ENCODE results near the gene RNLS.
"Not testable (repeated sequence)": the region's sequence is repeated elsewhere in the genome, so short reads cannot be mapped to it uniquely, and the experiment has no call there.

The RNLS gene

GRCh38 chr10:88490231-88490980 is 92.7 kb downstream of the RNLS start:
- DNase-seq (ENCODE audit: low read depth), result no peak
- H3K4me3 ChIP-seq (ENCODE audit: low read depth, low read length), result no peak overlapping the region
- TF ChIP-seq CTCF (IDR thresholded peaks at IDR 0.05; ENCODE audit: control insufficient read depth, extremely low read depth, insufficient read depth), result no peak

GRCh38 chr10:88489107-88489506 is 94.0 kb downstream of the RNLS start:
- no peak for TF ChIP-seq CTCF (IDR thresholded peaks at IDR 0.05; ENCODE audit: control insufficient read depth, extremely low read depth, insufficient read depth)
- no peak overlapping the region for H3K4me3 ChIP-seq (ENCODE audit: low read depth, low read length)
- DNase-seq (ENCODE audit: low read depth), result peak; percentile 73

DNA sequence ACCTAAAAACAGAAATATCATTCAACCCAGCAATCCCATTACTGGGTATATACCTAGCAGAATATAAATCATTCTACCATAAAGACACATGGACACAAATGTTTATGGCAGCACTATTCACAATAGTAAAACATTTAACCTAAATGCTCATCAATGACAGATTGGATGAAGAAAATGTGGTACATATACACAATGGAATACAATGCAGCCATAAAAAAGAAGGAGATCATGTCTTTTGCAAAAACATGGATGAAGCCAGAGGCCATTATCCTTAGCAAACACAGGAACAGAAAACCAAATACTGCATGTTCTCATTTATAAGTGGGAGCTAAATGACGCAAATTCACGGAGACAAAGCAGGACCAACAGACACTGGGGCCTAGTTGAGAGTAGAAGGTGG is 96.3 kb downstream of the RNLS start:
- not testable (repeated sequence) for DNase-seq (ENCODE audit: low read depth); H3K4me3 ChIP-seq (ENCODE audit: low read depth, low read length)

GRCh38 chr10:88482220-88482619 is 100.9 kb downstream of the RNLS start:
- no peak for TF ChIP-seq CTCF (IDR thresholded peaks at IDR 0.05; ENCODE audit: control insufficient read depth, extremely low read depth, insufficient read depth)
- DNase-seq (ENCODE audit: low read depth), result no peak
- H3K4me3 ChIP-seq (ENCODE audit: low read depth, low read length), result no peak overlapping the region

- DNase-seq (ENCODE audit: low read depth), result no peak
- no peak overlapping the region for H3K4me3 ChIP-seq (ENCODE audit: low read depth, low read length)
- TF ChIP-seq CTCF (IDR thresholded peaks at IDR 0.05; ENCODE audit: control insufficient read depth, extremely low read depth, insufficient read depth), result no peak
Observed at GRCh38 chr10:88478256-88478655, 104.9 kb downstream of the RNLS start.

GRCh38 chr10:88477343-88478085 is 105.6 kb downstream of the RNLS start:
- TF ChIP-seq CTCF (IDR thresholded peaks at IDR 0.05; ENCODE audit: control insufficient read depth, extremely low read depth, insufficient read depth), result no peak
- no peak overlapping the region for H3K4me3 ChIP-seq (ENCODE audit: low read depth, low read length)
- DNase-seq (ENCODE audit: low read depth), result no peak

DNA sequence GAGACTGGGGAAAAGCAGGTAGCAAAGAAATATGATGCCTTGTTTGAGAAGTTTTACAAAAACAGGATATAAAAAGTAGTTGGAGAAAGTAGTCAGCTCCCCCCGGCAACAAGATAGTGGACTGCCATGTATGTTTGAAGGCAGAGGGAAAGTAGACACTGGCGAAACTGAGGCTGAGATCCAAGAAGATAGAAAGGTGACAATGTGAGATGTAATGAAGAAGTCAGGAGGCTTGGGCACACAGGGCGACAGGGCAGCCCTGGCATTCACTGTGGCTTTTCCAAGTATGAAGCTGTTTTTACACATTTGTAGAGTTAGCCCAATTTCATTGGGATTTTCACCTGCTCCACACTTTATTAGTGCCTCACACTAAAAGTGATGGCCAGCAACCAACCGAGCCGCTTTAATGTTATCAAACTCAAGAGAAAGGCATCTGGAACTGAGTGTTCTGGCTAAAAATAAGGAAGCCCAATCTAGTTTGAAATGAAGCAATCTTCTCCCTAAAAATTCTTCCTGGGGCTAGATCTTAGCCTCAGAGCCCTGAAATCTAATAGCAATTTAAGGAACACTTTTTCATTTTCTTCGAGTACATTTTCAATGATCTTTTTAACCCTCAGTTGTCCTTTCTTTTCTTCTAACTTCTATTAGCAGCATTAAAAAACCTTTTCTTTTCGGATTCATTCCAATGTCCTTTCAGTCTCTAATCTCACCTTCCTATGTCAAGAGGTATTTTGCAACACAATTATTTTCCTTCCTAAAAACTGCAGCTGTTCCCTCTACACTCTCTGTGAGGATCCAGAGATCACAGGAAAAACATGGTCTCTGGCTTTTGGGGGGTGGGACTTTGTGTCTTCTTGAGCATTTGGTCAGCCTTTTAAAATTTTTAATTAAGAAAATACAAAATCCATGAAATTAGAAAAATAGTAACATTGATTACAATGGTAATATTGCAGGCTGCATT is 108.0 kb downstream of the RNLS start:
- no peak for TF ChIP-seq CTCF (IDR thresholded peaks at IDR 0.05; ENCODE audit: control insufficient read depth, extremely low read depth, insufficient read depth)
- H3K4me3 ChIP-seq (ENCODE audit: low read depth, low read length), result no peak overlapping the region
- DNase-seq (ENCODE audit: low read depth), result no peak
